ENCODE data around the gene STUM. TPM values are rescaled to one million over a fixed set of nuclear protein-coding genes. Genes with fewer than 3 reads are reported as not detected.

Gene STUM
- total RNA-seq, 2 experiments from 2014 or later, result not detected

GRCh38 chr1:226649244-226649643 is 100.7 kb downstream of the STUM start:
- H3K27me3 ChIP-seq (ENCODE audit: control insufficient read depth in 1 of 2, insufficient read depth in 2 of 2, low read length in 2 of 2), result no peaks in the 10 kb centered on the region
- Mint-ChIP-seq H3K9me3 (no peaks in the 10 kb centered on the region), H3K27me3 (no peaks in the 10 kb centered on the region), H3K27ac (no peak overlapping the region), H3K36me3 (ENCODE audit: low read depth) (peaks cover 85% of the 10 kb centered on the region), H3K4me1 (ENCODE audit: low read depth) (peaks cover 31% of the 10 kb centered on the region), H3K4me3 (peak overlapping the region; percentile 58)
- H3K27ac ChIP-seq (ENCODE audit: low read depth in 1 of 2, low read length in 2 of 2), result peak overlapping the region in 1 of 2 donors; percentile 73
- no peak for DNase-seq
- H3K4me1 ChIP-seq (ENCODE audit: insufficient read depth, low read length), result peaks cover 50% of the 10 kb centered on the region
- CTCF ChIA-PET, result interaction anchor here (0.9 to 2.3 kb wide), 6 partner anchors 13 to 179 kb away, joined by 4 to 13 read pairs (median 8); no protein-coding TSS in a partner anchor
- TF ChIP-seq CTCF (IDR thresholded peaks at IDR 0.05), result no peak
- intact Hi-C loops (cut with DNase I, micrococcal nuclease), result loop anchor here in 1 of 2 experiments (1.0 kb wide), 1 partner anchor 38 kb away; no protein-coding TSS in a partner anchor
- peaks cover 59% of the 10 kb centered on the region for H3K36me3 ChIP-seq (ENCODE audit: insufficient read depth, low read length)
- ATAC-seq (ENCODE audit: poor library complexity), result no peak
- POLR2A ChIA-PET, result interaction anchor here (1.2 kb wide), 1 partner anchor 90 kb away, joined by 3 read pairs; the partner anchor contains the start of gene ITPKB
- H3K9me3 ChIP-seq (ENCODE audit: control insufficient read depth in 1 of 2, insufficient read depth in 1 of 2, low read length in 2 of 2), result no peaks in the 10 kb centered on the region
- H3K4me3 ChIP-seq (ENCODE audit: low read length), result no peak overlapping the region

GRCh38 chr1:226649780-226650179 is 101.2 kb downstream of the STUM start:
- Histone ChIP-seq H3K4me1 (ENCODE audit: insufficient read depth, low read length) (peaks cover 45% of the 10 kb centered on the region), H3K27me3 (ENCODE audit: control insufficient read depth in 1 of 2, insufficient read depth in 2 of 2, low read length in 2 of 2) (no peaks in the 10 kb centered on the region), H3K36me3 (ENCODE audit: insufficient read depth, low read length) (peaks cover 54% of the 10 kb centered on the region), H3K4me3 (ENCODE audit: low read length) (no peak overlapping the region), H3K9me3 (ENCODE audit: control insufficient read depth in 1 of 2, insufficient read depth in 1 of 2, low read length in 2 of 2) (no peaks in the 10 kb centered on the region), H3K27ac (ENCODE audit: low read depth in 1 of 2, low read length in 2 of 2) (no peak overlapping the region)
- H3K9me3 Mint-ChIP-seq, result no peaks in the 10 kb centered on the region
- CTCF ChIA-PET, result interaction anchor here (0.6 to 2.3 kb wide), 8 partner anchors 12 to 178 kb away, joined by 4 to 13 read pairs (median 6); no protein-coding TSS in a partner anchor
- intact Hi-C loops (cut with DNase I, micrococcal nuclease), result loop anchor here (1.0 to 5.0 kb wide), 3 partner anchors 38 to 88 kb away; partner anchors contain the start of gene ITPKB (in 1 of the 2)
- POLR2A ChIA-PET, result interaction anchor here (1.2 kb wide), 1 partner anchor 89 kb away, joined by 3 read pairs; the partner anchor contains the start of gene ITPKB
- H3K4me1 Mint-ChIP-seq (ENCODE audit: low read depth), result peaks cover 26% of the 10 kb centered on the region
- H3K27ac Mint-ChIP-seq, result no peak overlapping the region
- peak in 9 of 14 experiments; percentile 34 to 72 (median 53) for DNase-seq
- TF ChIP-seq CTCF (IDR thresholded peaks at IDR 0.05), result peak; percentile 42
- H3K4me3 Mint-ChIP-seq, result peak overlapping the region; percentile 12
- peaks cover 84% of the 10 kb centered on the region for H3K36me3 Mint-ChIP-seq (ENCODE audit: low read depth)
- peak; percentile 14 for ATAC-seq (ENCODE audit: poor library complexity)
- no peaks in the 10 kb centered on the region for H3K27me3 Mint-ChIP-seq

- POLR2A ChIA-PET, result interaction anchor here (0.9 to 1.2 kb wide), 2 partner anchors 27 to 89 kb away, joined by 3 read pairs; partner anchors contain the start of gene ITPKB
These were observed 101.8 kb downstream of the STUM start for GRCh38 chr1:226650236-226650841.

More at GRCh38 chr1:226650236-226650841, 101.8 kb downstream of the STUM start:
- no peak overlapping the region for H3K27ac Mint-ChIP-seq
- DNase-seq (no peak), ATAC-seq (ENCODE audit: poor library complexity) (no peak)
- TF ChIP-seq CTCF (IDR thresholded peaks at IDR 0.05), result no peak
- no peak overlapping the region for H3K4me3 Mint-ChIP-seq
- CTCF ChIA-PET, result interaction anchor here (0.6 to 2.3 kb wide), 8 partner anchors 12 to 178 kb away, joined by 4 to 13 read pairs (median 6); no protein-coding TSS in a partner anchor
- no peaks in the 10 kb centered on the region for H3K27me3 Mint-ChIP-seq
- H3K27ac ChIP-seq (ENCODE audit: low read depth in 1 of 2, low read length in 2 of 2), result peak overlapping the region in 1 of 2 donors; percentile 21
- H3K9me3 ChIP-seq (ENCODE audit: control insufficient read depth in 1 of 2, insufficient read depth in 1 of 2, low read length in 2 of 2), result no peaks in the 10 kb centered on the region
- peaks cover 78% of the 10 kb centered on the region for H3K36me3 Mint-ChIP-seq (ENCODE audit: low read depth)
- intact Hi-C loops (cut with DNase I, micrococcal nuclease), result loop anchor here in 1 of 2 experiments (5.0 kb wide), 2 partner anchors 37 to 87 kb away; partner anchors contain the start of gene ITPKB
- peaks cover 20% of the 10 kb centered on the region for H3K4me1 Mint-ChIP-seq (ENCODE audit: low read depth)
- no peaks in the 10 kb centered on the region for H3K27me3 ChIP-seq (ENCODE audit: control insufficient read depth in 1 of 2, insufficient read depth in 2 of 2, low read length in 2 of 2)
- peaks cover 39% of the 10 kb centered on the region for H3K4me1 ChIP-seq (ENCODE audit: insufficient read depth, low read length)
- no peaks in the 10 kb centered on the region for H3K9me3 Mint-ChIP-seq
- H3K36me3 ChIP-seq (ENCODE audit: insufficient read depth, low read length), result peaks cover 48% of the 10 kb centered on the region
- no peak overlapping the region for H3K4me3 ChIP-seq (ENCODE audit: low read length)

All from CD4-positive, alpha-beta T cell (primary cell).